ENCODE results near the gene TRIM46.
A peak's percentile ranks its signal among the peaks of the same experiment; 100 is the strongest.
"Not testable (repeated sequence)": the region's sequence is repeated elsewhere in the genome, so short reads cannot be mapped to it uniquely, and the experiment has no call there.

The TRIM46 gene

DNA sequence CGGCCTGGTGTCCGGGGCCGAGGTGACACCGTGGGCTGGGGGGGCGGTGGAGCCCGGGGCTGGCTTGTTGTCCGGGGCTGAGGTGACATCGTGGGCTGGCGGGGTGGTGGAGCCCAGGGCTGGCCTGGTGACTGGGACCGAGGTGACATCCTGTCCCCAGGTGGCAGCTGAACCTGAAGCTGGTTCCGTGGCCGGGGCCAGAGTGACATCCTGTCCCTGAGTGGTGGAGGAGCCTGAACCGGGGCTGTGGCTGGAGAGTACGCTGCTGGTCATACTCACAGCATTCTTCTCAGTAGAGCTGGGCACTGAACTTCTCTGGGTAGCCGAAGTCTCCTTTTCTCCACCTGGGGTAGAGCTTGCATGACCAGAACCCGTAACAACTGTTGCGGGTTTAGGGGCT lies 18.3 kb downstream of the TRIM46 start:
- Histone ChIP-seq H3K4me3 (ENCODE audit: low read depth, low read length) (no peak overlapping the region), H3K4me1 (ENCODE audit: control insufficient read depth, insufficient read depth, low read length) (peaks cover 11% of the 10 kb centered on the region), H3K9me3 (ENCODE audit: control insufficient read depth, insufficient read depth, low read depth, low read length) (no peaks in the 10 kb centered on the region), H3K36me3 (ENCODE audit: control insufficient read depth, insufficient read depth, low read length) (peaks cover 6% of the 10 kb centered on the region), H3K27ac (ENCODE audit: low read depth, low read length) (no peak overlapping the region), H3K9ac (ENCODE audit: low read length) (no peak overlapping the region), H3K27me3 (ENCODE audit: control insufficient read depth, insufficient read depth, low read length) (no peaks in the 10 kb centered on the region)

GRCh38 chr1:155192346-155193274 lies 19.0 kb downstream of the TRIM46 start:
- Histone ChIP-seq H3K4me3 (ENCODE audit: low read depth, low read length) (peak overlapping the region; percentile 76), H3K9ac (ENCODE audit: low read length) (peak overlapping the region; percentile 87), H3K27ac (ENCODE audit: low read depth, low read length) (peak overlapping the region; percentile 54; the same call in 1 of the 2 replicates), H3K4me1 (ENCODE audit: control insufficient read depth, insufficient read depth, low read length) (peaks cover 15% of the 10 kb centered on the region), H3K27me3 (ENCODE audit: control insufficient read depth, insufficient read depth, low read length) (no peaks in the 10 kb centered on the region), H3K36me3 (ENCODE audit: control insufficient read depth, insufficient read depth, low read length) (peaks cover 13% of the 10 kb centered on the region), H3K9me3 (ENCODE audit: control insufficient read depth, insufficient read depth, low read depth, low read length) (no peaks in the 10 kb centered on the region)

- H3K36me3 ChIP-seq (ENCODE audit: control insufficient read depth, insufficient read depth, low read length): peaks cover 21% of the 10 kb centered on the region
- no peaks in the 10 kb centered on the region for H3K27me3 ChIP-seq (ENCODE audit: control insufficient read depth, insufficient read depth, low read length)
- H3K27ac ChIP-seq (ENCODE audit: low read depth, low read length): peak overlapping the region; percentile 54; the same call in 1 of the 2 replicates
- peak overlapping the region; percentile 76 for H3K4me3 ChIP-seq (ENCODE audit: low read depth, low read length)
- peaks cover 15% of the 10 kb centered on the region for H3K4me1 ChIP-seq (ENCODE audit: control insufficient read depth, insufficient read depth, low read length)
- peak overlapping the region; percentile 87 for H3K9ac ChIP-seq (ENCODE audit: low read length)
- no peaks in the 10 kb centered on the region for H3K9me3 ChIP-seq (ENCODE audit: control insufficient read depth, insufficient read depth, low read depth, low read length)
Observed at GRCh38 chr1:155193275-155193990, 19.8 kb downstream of the TRIM46 start.

- peak overlapping the region; percentile 76 for H3K4me3 ChIP-seq (ENCODE audit: low read depth, low read length)
- not testable (repeated sequence) for H3K27me3 ChIP-seq (ENCODE audit: control insufficient read depth, insufficient read depth, low read length); H3K9me3 ChIP-seq (ENCODE audit: control insufficient read depth, insufficient read depth, low read depth, low read length)
- H3K4me1 ChIP-seq (ENCODE audit: control insufficient read depth, insufficient read depth, low read length): peaks cover 15% of the 10 kb centered on the region
- H3K27ac ChIP-seq (ENCODE audit: low read depth, low read length): peak overlapping the region; percentile 54; the same call in 1 of the 2 replicates
- peak overlapping the region; percentile 87 for H3K9ac ChIP-seq (ENCODE audit: low read length)
- peaks cover 26% of the 10 kb centered on the region for H3K36me3 ChIP-seq (ENCODE audit: control insufficient read depth, insufficient read depth, low read length)
Observed at GRCh38 chr1:155193991-155194240, 20.3 kb downstream of the TRIM46 start.

DNA sequence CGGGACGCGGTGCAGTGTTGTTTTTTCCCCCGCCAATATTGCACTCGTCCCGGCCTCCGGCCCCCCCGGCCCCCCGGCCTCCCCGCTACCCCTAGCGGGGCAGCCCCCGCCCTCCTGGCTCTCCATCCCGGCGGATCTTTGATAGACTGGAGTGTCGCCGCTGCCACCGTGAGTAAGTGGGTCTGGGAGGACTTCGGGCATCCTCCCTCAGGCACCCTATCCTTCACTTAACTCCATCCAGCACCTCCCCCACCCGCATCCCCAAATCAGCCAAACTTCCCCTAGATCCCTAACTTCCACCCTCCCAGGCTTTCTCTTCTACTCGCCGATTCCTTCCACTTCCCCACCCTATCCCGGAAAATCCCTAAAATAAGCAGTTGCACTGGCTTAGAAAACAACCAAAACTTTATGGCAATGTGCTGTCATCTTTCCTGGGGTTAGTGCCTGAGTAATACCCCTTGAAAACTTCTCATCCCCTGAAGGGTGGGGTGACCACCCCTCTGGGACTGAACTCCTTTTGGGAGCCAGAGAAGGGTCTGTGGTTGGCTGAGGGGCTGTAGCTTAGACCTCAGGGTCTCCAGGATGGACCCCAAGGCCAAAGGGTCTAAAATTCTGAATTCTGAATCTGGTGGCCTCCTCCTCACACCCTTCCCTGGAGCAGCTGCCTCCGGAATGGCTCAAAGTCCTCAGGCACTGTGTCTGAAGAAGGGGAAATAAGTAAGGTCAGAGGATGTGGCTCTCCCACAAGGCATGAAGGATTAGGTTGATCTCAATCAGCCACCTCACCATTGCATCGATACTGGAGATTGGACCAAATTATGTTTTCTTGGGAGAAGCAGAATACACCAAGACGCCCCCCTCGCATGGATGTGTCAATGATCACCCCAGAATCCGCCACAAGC lies 21.8 kb downstream of the TRIM46 start:
- Histone ChIP-seq H3K9ac (ENCODE audit: low read length) (peak overlapping the region; percentile 87), H3K27ac (ENCODE audit: low read depth, low read length) (peak overlapping the region; percentile 86), H3K9me3 (ENCODE audit: control insufficient read depth, insufficient read depth, low read depth, low read length) (no peaks in the 10 kb centered on the region), H3K36me3 (ENCODE audit: control insufficient read depth, insufficient read depth, low read length) (peaks cover 37% of the 10 kb centered on the region), H3K4me1 (ENCODE audit: control insufficient read depth, insufficient read depth, low read length) (peaks cover 15% of the 10 kb centered on the region), H3K4me3 (ENCODE audit: low read depth, low read length) (peak overlapping the region; percentile 76), H3K27me3 (ENCODE audit: control insufficient read depth, insufficient read depth, low read length) (no peaks in the 10 kb centered on the region)

- Histone ChIP-seq H3K9ac (ENCODE audit: low read length) (peak overlapping the region; percentile 87), H3K27ac (ENCODE audit: low read depth, low read length) (peak overlapping the region; percentile 86), H3K9me3 (ENCODE audit: control insufficient read depth, insufficient read depth, low read depth, low read length) (no peaks in the 10 kb centered on the region), H3K4me1 (ENCODE audit: control insufficient read depth, insufficient read depth, low read length) (peaks cover 15% of the 10 kb centered on the region), H3K4me3 (ENCODE audit: low read depth, low read length) (peak overlapping the region; percentile 76), H3K36me3 (ENCODE audit: control insufficient read depth, insufficient read depth, low read length) (peaks cover 45% of the 10 kb centered on the region), H3K27me3 (ENCODE audit: control insufficient read depth, insufficient read depth, low read length) (no peaks in the 10 kb centered on the region)
Observed at GRCh38 chr1:155196103-155196892, 22.6 kb downstream of the TRIM46 start.

- Histone ChIP-seq H3K4me3 (ENCODE audit: low read depth, low read length) (peak overlapping the region; percentile 76), H3K36me3 (ENCODE audit: control insufficient read depth, insufficient read depth, low read length) (peaks cover 53% of the 10 kb centered on the region), H3K9me3 (ENCODE audit: control insufficient read depth, insufficient read depth, low read depth, low read length) (no peaks in the 10 kb centered on the region), H3K27me3 (ENCODE audit: control insufficient read depth, insufficient read depth, low read length) (no peaks in the 10 kb centered on the region), H3K9ac (ENCODE audit: low read length) (peak overlapping the region; percentile 63), H3K4me1 (ENCODE audit: control insufficient read depth, insufficient read depth, low read length) (peaks cover 15% of the 10 kb centered on the region), H3K27ac (ENCODE audit: low read depth, low read length) (peak overlapping the region; percentile 74)
Observed at GRCh38 chr1:155196893-155197638, 23.4 kb downstream of the TRIM46 start.

GRCh38 chr1:155197901-155198546 lies 24.4 kb downstream of the TRIM46 start:
- no peaks in the 10 kb centered on the region for H3K27me3 ChIP-seq (ENCODE audit: control insufficient read depth, insufficient read depth, low read length)
- peaks cover 11% of the 10 kb centered on the region for H3K4me1 ChIP-seq (ENCODE audit: control insufficient read depth, insufficient read depth, low read length)
- H3K9ac ChIP-seq (ENCODE audit: low read length): no peak overlapping the region
- H3K4me3 ChIP-seq (ENCODE audit: low read depth, low read length): no peak overlapping the region
- no peaks in the 10 kb centered on the region for H3K9me3 ChIP-seq (ENCODE audit: control insufficient read depth, insufficient read depth, low read depth, low read length)
- peaks cover 62% of the 10 kb centered on the region for H3K36me3 ChIP-seq (ENCODE audit: control insufficient read depth, insufficient read depth, low read length)
- no peak overlapping the region for H3K27ac ChIP-seq (ENCODE audit: low read depth, low read length)

- H3K36me3 ChIP-seq (ENCODE audit: control insufficient read depth, insufficient read depth, low read length): peaks cover 67% of the 10 kb centered on the region
- H3K9me3 ChIP-seq (ENCODE audit: control insufficient read depth, insufficient read depth, low read depth, low read length): no peaks in the 10 kb centered on the region
- H3K27ac ChIP-seq (ENCODE audit: low read depth, low read length): no peak overlapping the region
- H3K4me3 ChIP-seq (ENCODE audit: low read depth, low read length): no peak overlapping the region
- H3K4me1 ChIP-seq (ENCODE audit: control insufficient read depth, insufficient read depth, low read length): peaks cover 11% of the 10 kb centered on the region
- H3K27me3 ChIP-seq (ENCODE audit: control insufficient read depth, insufficient read depth, low read length): no peaks in the 10 kb centered on the region
- H3K9ac ChIP-seq (ENCODE audit: low read length): no peak overlapping the region
Observed at GRCh38 chr1:155198547-155198906, 24.9 kb downstream of the TRIM46 start.

Measured in HUES6 (cell line).